ENCODE data around the gene EPB41. TPM values are rescaled to one million over a fixed set of nuclear protein-coding genes. Genes with fewer than 3 reads are reported as not detected.

Gene EPB41
- total RNA-seq, 1 donor from 2014 or later: 9.7 TPM

DNA sequence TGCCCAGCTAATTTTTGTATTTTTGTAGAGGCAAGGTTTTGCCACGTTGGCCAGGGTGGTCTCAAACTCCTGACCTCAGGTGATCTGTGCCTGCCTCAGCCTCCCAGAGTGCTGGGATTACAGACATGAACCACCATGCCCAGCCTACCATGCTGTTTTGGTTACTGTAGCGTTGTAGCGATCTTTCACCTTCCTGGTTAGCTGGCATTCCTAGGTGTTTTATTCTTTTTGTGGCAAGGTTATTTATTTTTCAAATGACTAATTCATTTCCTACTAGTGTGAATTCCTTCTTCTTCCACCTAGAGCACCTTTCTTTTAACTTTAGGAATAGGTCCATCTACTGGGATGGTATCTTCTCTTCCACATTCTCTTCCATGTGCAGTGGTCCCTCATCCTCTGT lies 180.1 kb downstream of the EPB41 start:
- TF ChIP-seq, protein P1, sequence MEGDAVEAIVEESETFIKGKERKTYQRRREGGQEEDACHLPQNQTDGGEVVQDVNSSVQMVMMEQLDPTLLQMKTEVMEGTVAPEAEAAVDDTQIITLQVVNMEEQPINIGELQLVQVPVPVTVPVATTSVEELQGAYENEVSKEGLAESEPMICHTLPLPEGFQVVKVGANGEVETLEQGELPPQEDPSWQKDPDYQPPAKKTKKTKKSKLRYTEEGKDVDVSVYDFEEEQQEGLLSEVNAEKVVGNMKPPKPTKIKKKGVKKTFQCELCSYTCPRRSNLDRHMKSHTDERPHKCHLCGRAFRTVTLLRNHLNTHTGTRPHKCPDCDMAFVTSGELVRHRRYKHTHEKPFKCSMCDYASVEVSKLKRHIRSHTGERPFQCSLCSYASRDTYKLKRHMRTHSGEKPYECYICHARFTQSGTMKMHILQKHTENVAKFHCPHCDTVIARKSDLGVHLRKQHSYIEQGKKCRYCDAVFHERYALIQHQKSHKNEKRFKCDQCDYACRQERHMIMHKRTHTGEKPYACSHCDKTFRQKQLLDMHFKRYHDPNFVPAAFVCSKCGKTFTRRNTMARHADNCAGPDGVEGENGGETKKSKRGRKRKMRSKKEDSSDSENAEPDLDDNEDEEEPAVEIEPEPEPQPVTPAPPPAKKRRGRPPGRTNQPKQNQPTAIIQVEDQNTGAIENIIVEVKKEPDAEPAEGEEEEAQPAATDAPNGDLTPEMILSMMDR (IDR thresholded peaks at IDR 0.05): no peak
- Mint-ChIP-seq H3K4me3 (ENCODE audit: unreplicated experiment) (no peak overlapping the region), H3K9me3 (ENCODE audit: unreplicated experiment) (no peaks in the 10 kb centered on the region), H3K4me1 (ENCODE audit: unreplicated experiment) (no peaks in the 10 kb centered on the region), H3K36me3 (ENCODE audit: unreplicated experiment) (no peaks in the 10 kb centered on the region), H3K27me3 (ENCODE audit: unreplicated experiment) (no peaks in the 10 kb centered on the region), H3K27ac (ENCODE audit: unreplicated experiment) (no peak overlapping the region)
- DNase-seq (ENCODE audit: extremely low spot score, unreplicated experiment): no peak

DNA sequence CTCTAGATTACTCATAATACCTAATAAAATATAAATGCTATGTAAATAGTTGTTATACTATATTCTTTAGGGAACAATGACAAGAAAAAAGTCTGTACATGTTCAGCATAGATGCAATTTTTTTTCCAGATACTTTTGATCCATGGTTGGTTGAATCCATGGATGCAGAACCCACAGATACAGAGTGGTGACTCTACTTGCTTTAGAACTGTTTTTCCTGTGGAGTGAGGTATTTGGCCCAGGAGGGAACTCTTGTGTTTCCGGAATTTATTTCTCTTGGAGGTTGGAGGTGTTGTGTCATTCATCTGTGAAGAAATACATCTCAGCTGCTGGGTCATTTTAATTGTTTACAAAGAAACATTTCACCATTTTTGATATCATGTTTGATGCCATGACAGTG lies 180.6 kb downstream of the EPB41 start:
- no peak overlapping the region for H3K27ac Mint-ChIP-seq (ENCODE audit: unreplicated experiment)
- no peak overlapping the region for H3K4me3 Mint-ChIP-seq (ENCODE audit: unreplicated experiment)
- H3K9me3 Mint-ChIP-seq (ENCODE audit: unreplicated experiment): no peaks in the 10 kb centered on the region
- no peaks in the 10 kb centered on the region for H3K36me3 Mint-ChIP-seq (ENCODE audit: unreplicated experiment)
- DNase-seq (ENCODE audit: extremely low spot score, unreplicated experiment): no peak
- no peaks in the 10 kb centered on the region for H3K27me3 Mint-ChIP-seq (ENCODE audit: unreplicated experiment)
- TF ChIP-seq, protein P1 (IDR thresholded peaks at IDR 0.05): no peak
- H3K4me1 Mint-ChIP-seq (ENCODE audit: unreplicated experiment): no peaks in the 10 kb centered on the region

DNA sequence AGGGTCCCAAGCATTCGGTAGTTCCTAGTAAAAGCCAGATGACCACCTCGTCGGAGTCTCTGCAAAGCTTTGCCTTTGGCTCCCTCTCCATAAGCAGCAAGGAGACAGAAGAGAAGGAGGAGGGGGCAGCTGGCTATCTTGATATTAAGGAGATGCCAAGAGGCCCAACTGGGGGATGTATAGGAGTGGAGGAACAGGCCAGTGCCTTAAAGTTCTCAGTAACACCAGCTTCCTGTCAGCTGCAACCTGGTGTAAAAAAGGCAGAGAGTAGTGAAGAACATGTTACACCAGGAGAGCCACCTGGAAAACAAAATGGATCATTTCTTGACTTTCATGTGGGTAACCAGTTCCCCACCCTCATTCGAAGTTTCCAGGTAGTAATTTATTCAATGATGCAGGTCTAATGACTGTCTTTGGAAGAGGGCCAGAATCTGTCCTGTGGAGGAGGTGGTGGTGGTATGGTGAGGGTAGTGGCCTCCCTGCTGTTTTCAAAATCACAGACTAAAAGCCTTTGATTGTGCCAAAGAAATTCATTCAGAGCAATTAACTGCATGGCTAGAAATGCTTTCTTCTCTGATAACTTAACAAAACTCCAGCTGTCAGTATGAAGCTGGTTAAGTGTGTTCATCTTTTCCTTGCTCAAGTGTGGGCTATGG lies 182.0 kb downstream of the EPB41 start:
- H3K9me3 Mint-ChIP-seq (ENCODE audit: unreplicated experiment): no peaks in the 10 kb centered on the region
- H3K27ac Mint-ChIP-seq (ENCODE audit: unreplicated experiment): no peak overlapping the region
- no peak for DNase-seq (ENCODE audit: extremely low spot score, unreplicated experiment)
- no peaks in the 10 kb centered on the region for H3K27me3 Mint-ChIP-seq (ENCODE audit: unreplicated experiment)
- H3K4me3 Mint-ChIP-seq (ENCODE audit: unreplicated experiment): no peak overlapping the region
- no peaks in the 10 kb centered on the region for H3K36me3 Mint-ChIP-seq (ENCODE audit: unreplicated experiment)
- H3K4me1 Mint-ChIP-seq (ENCODE audit: unreplicated experiment): no peaks in the 10 kb centered on the region
- TF ChIP-seq, protein P1 (IDR thresholded peaks at IDR 0.05): no peak

DNA sequence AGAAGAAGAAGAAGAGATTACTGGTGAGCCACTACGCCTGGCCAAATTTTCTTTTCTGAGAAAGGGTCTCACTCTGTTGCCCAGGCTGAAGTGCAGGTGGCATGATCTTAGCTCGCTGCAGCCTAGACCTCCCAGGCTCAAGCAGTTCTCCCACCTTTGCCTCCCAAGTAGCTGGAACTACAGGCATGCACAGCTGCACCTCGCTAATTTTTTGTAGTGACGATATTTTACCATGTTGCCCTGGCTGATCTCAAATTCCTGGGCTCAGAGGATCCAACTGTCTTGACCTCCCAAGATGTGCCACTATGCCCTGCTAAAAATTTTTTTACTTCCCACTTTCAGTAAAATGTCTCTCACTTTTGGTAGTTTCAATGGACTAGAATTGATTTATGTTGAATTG lies 184.9 kb downstream of the EPB41 start:
- H3K4me1 Mint-ChIP-seq (ENCODE audit: unreplicated experiment): no peaks in the 10 kb centered on the region
- H3K27ac Mint-ChIP-seq (ENCODE audit: unreplicated experiment): no peak overlapping the region
- no peak for DNase-seq (ENCODE audit: extremely low spot score, unreplicated experiment)
- no peaks in the 10 kb centered on the region for H3K36me3 Mint-ChIP-seq (ENCODE audit: unreplicated experiment)
- H3K27me3 Mint-ChIP-seq (ENCODE audit: unreplicated experiment): no peaks in the 10 kb centered on the region
- TF ChIP-seq, protein P1 (IDR thresholded peaks at IDR 0.05): no peak
- H3K9me3 Mint-ChIP-seq (ENCODE audit: unreplicated experiment): no peaks in the 10 kb centered on the region
- no peak overlapping the region for H3K4me3 Mint-ChIP-seq (ENCODE audit: unreplicated experiment)

DNA sequence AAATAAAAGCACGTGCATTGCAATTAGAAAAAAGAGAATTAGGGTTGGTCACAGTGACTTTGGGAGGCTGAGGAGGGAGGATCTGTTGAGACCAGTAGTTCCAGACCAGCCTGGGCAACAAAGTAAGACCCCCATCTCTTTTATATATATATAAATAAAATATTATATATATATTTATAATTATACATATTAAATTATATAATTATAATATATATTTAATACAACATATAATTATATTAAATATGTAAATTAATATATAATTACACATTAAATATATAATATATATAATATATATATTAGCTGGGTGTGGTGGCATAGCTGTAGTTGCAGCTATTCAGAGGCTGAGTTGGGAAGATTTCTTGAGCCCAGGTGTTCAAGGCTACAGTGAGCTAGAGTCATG lies 186.1 kb downstream of the EPB41 start:
- TF ChIP-seq, protein P1 (IDR thresholded peaks at IDR 0.05): no peak
- no peaks in the 10 kb centered on the region for H3K9me3 Mint-ChIP-seq (ENCODE audit: unreplicated experiment)
- H3K27me3 Mint-ChIP-seq (ENCODE audit: unreplicated experiment): no peaks in the 10 kb centered on the region
- no peak overlapping the region for H3K27ac Mint-ChIP-seq (ENCODE audit: unreplicated experiment)
- no peaks in the 10 kb centered on the region for H3K36me3 Mint-ChIP-seq (ENCODE audit: unreplicated experiment)
- no peak overlapping the region for H3K4me3 Mint-ChIP-seq (ENCODE audit: unreplicated experiment)
- H3K4me1 Mint-ChIP-seq (ENCODE audit: unreplicated experiment): no peaks in the 10 kb centered on the region
- DNase-seq (ENCODE audit: extremely low spot score, unreplicated experiment): no peak

Measured in osteocyte (in vitro differentiated cells).